Right atrium auricular region (tissue), 2 donors: ENCODE measurements around the gene HOXD13. TPM values are rescaled to one million over a fixed set of nuclear protein-coding genes. Genes with fewer than 3 reads are reported as not detected.
A peak's percentile ranks its signal among the peaks of the same experiment; 100 is the strongest.

Source experiments
- DNase-seq: peaks from one replicate; pipeline ENCODE4 v3.0.0-alpha.2; 2019; ENCODE audit warnings: low spot score
- H3K27ac ChIP-seq, 2 donors: fragments of 200-600 bp; sonication (generic); 1 replicate in 1 of 2; 2 replicates in 1 of 2; pipeline ENCODE4 v1.5.1; 2016 to 2019
- H3K27me3 ChIP-seq, 2 donors: fragments of 200-600 bp; sonication (generic); one replicate each; pipeline versions ENCODE4 v1.5.1 to v1.6.0; 2017 to 2019
- H3K36me3 ChIP-seq: fragments of 200-600 bp; sonication (generic); one replicate; pipeline ENCODE4 v1.5.1; 2016
- H3K4me1 ChIP-seq, 2 donors: fragments of 200-600 bp; sonication (generic); one replicate each; pipeline versions ENCODE4 v1.5.1 to v1.6.0; 2017 to 2019
- H3K4me3 ChIP-seq, 2 donors: fragments of 200-600 bp; sonication (generic); 1 replicate in 1 of 2; 2 replicates in 1 of 2; pipeline ENCODE4 v1.5.1; 2017 to 2019; ENCODE audit warnings: mild to moderate bottlenecking in 1 of 2, moderate library complexity in 1 of 2
- H3K9me3 ChIP-seq, 2 donors: fragments of 200-600 bp; sonication (generic); one replicate each; pipeline ENCODE4 v1.5.1; 2019
- total RNA-seq, 2 donors: library from RNA; depleted of rRNA; stranded (reverse); fragments of >200 nt; gene quantifications; one replicate each; pipeline ENCODE4 v1.1.0, GENCODE V29; 2016
- TF ChIP-seq, protein P1 (sequence below), 2 donors: fragments of 200-600 bp; sonication (generic); IDR thresholded peaks; one replicate each; pipeline ENCODE4 v1.5.1; 2019; ENCODE audit warnings: antibody characterized with exemption in 2 of 2

Gene HOXD13
- total RNA-seq, 2 donors from 2014 or later: not detected

DNA sequence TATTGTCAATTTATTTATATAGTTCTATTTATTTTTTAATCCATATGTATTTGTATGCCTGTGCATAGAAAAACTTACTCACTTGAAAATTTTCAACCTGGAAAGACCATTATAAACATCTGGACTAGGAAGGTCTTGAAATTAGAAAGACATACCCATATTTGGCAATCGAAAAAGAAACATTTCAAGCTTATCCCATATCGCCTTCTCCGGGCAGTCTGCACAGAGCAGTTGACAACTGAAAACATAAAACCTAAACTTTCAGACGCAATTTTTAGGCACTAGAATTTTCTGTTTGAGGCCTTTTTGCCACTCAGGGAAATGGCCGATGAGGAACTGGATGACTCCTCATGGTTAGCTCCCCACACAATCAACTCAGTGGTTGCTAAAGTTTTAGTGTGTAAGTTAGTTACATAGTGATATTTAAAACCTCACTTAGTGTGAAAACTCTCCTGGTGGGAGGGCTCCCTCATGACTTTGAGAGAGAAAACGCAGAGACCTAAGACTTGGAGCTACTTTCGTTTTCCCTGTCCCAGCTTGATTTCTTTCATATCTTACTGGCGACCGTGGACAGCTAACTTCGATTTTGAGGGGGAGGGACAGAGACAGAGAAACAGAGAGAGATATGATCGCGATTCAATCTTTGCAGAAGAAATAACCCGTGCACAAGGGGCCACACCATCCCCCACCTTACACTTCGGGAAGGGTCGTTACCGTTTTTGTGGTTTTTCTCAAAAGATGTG, 3.9 kb downstream of the HOXD13 start:
- Histone ChIP-seq H3K4me1 (peaks cover 0 to 46% of the 10 kb centered on the region in 2 donors), H3K27me3 (peaks cover 78 to 94% of the 10 kb centered on the region in 2 donors), H3K4me3 (peak overlapping the region in 1 of 2 donors; percentile 43), H3K9me3 (no peaks in the 10 kb centered on the region), H3K36me3 (no peaks in the 10 kb centered on the region), H3K27ac (no peak overlapping the region)
- TF ChIP-seq, protein P1, sequence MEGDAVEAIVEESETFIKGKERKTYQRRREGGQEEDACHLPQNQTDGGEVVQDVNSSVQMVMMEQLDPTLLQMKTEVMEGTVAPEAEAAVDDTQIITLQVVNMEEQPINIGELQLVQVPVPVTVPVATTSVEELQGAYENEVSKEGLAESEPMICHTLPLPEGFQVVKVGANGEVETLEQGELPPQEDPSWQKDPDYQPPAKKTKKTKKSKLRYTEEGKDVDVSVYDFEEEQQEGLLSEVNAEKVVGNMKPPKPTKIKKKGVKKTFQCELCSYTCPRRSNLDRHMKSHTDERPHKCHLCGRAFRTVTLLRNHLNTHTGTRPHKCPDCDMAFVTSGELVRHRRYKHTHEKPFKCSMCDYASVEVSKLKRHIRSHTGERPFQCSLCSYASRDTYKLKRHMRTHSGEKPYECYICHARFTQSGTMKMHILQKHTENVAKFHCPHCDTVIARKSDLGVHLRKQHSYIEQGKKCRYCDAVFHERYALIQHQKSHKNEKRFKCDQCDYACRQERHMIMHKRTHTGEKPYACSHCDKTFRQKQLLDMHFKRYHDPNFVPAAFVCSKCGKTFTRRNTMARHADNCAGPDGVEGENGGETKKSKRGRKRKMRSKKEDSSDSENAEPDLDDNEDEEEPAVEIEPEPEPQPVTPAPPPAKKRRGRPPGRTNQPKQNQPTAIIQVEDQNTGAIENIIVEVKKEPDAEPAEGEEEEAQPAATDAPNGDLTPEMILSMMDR (IDR thresholded peaks at IDR 0.05): no peak
- no peak for DNase-seq

DNA sequence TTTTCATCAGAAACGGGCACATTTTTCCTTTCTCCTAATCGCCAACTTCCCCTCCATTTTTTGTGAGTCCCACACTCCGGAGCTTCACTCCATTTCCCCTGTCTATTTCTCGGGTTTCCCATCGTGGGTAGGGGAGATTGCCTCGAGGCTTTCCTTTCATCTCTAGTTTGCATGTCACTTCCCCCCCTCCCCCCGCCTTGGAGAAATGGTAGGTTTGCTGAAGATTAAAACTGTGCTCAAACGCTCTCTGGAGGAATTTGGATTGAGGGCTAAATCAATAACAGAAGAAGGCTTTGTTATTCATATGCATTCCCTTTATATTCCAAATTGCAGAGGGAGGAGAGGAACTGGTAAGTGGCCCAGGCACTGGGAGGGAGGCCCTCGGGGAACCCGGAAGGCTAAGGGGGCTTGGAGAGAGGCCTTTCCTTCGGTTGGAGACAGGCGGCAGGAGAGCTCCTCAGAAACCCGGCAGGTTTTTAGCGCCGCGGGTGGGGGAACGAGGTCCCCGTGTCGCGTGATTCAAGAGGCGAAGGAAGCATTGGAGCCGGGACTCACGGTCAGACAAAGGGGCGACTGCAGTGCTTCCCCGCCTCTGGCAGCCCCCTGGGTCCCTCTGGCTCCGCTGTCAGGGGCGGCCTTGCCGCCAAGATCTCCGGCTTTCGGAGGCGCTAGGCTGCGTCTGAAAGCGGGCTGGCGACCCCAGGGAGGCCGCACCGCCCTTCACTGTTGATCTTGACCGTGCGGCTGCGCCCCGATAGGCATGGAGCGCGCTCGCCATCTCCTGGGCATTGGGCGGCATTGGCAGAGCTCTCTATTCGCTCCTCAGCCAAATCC, 4.7 kb downstream of the HOXD13 start:
- DNase-seq: no peak
- TF ChIP-seq, protein P1 (IDR thresholded peaks at IDR 0.05): peak; percentile 77 to 89
- Histone ChIP-seq H3K27me3 (peaks cover 75 to 94% of the 10 kb centered on the region in 2 donors), H3K4me1 (peaks cover 0 to 45% of the 10 kb centered on the region in 2 donors), H3K9me3 (no peaks in the 10 kb centered on the region), H3K27ac (no peak overlapping the region), H3K36me3 (no peaks in the 10 kb centered on the region), H3K4me3 (peak overlapping the region; percentile 18 to 43)

DNA sequence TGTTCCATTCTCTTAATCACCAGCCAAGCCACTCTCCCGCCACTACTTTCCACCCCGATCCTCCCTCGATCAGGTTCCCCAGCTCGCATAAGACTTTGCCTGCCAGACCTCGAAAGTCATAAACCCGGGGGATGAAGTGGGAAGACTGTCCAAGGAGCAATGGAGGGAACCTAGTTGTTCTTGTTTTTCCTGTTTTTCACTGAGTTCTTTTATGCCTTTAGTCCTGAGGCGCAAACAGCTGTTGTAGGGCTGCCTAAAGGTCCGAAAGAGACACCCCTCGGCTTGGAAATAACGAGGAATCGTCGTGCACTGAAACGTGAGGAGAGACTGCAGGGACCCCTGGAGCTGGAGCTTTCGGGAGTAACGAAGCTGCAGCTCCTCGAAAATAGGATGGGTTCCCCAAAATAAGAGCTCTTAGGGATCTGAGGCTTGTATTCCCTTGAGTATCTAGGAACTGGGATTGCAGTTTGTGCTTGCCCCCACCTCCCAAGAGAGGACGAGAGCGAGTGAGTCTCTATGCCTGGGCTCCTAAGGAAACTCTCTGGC, 5.4 kb downstream of the HOXD13 start:
- TF ChIP-seq, protein P1 (IDR thresholded peaks at IDR 0.05): no peak
- Histone ChIP-seq H3K9me3 (no peaks in the 10 kb centered on the region), H3K4me1 (peaks cover 0 to 39% of the 10 kb centered on the region in 2 donors), H3K27me3 (peaks cover 73 to 93% of the 10 kb centered on the region in 2 donors), H3K4me3 (no peak overlapping the region), H3K27ac (no peak overlapping the region), H3K36me3 (no peaks in the 10 kb centered on the region)
- no peak for DNase-seq

DNA sequence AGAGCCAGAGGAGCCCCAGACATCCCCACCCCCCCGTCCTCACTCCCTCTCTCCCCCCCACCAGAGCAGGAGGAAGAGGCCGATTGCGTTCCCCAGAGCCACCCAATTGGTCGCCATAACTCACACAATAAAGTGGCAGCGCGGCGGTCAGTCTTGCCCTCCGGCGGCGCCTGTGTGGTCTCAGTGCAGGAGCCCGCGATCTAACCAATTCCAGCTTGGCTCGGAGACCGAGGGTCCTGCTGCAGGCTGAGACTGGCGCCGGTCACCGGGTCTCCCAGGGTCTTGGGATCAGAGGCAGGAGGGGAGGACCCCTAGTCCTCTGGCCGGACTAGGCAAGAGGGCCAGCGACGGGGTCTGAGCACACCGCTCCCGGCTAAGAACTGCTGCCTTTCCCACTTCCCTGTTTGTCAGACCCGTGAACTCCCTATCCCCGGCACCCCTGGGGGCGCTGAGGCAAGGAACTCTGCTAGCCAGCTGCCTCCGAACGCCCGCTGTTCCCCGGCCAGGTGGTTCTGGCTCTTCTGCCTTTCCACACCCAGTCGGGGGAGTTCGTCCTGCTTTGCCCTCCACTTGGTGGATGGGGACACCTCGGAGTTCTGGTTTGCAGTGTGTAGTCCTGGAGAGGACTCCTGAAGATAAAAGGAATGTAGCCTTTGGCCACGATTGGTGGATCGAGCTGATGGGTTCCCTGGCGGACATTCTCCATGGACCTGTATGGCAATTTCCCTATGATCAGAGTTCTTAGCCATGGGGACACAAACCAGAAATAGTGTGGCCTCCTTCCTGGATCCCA, 6.0 kb downstream of the HOXD13 start:
- Histone ChIP-seq H3K36me3 (no peaks in the 10 kb centered on the region), H3K4me1 (peaks cover 0 to 32% of the 10 kb centered on the region in 2 donors), H3K4me3 (no peak overlapping the region), H3K27me3 (peaks cover 73 to 92% of the 10 kb centered on the region in 2 donors), H3K27ac (no peak overlapping the region), H3K9me3 (no peaks in the 10 kb centered on the region)
- TF ChIP-seq, protein P1 (IDR thresholded peaks at IDR 0.05): no peak
- DNase-seq: no peak

DNA sequence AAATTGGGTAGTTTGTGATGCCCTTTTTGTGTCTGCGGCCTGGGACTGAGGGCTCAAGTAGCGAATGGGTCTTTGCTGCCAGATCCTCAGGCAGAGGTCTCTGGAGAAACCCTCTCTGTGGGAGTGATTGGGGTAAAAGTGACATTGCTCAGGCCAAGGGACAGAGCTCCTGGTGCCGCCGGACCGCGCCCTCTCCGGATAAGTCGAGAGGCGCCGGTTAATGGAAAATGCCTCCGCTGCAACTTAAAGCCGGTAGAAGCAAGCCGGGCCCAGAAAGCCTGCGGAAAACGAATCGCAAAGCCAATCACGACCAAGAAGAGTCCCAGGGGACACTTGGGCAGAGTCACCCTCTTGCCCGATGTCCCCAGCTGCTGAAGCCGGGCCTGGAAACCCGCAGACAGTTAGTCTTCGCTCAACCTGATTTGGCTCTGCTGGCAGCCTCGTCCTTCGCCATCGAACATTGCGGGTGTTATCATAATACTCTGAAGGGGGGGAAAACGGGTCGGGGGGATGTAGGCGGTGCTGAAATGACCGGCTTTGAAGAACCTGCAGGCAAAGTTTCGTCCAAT, 6.7 kb downstream of the HOXD13 start:
- TF ChIP-seq, protein P1 (IDR thresholded peaks at IDR 0.05): no peak
- no peak for DNase-seq
- Histone ChIP-seq H3K36me3 (no peaks in the 10 kb centered on the region), H3K4me1 (peaks cover 0 to 37% of the 10 kb centered on the region in 2 donors), H3K27me3 (peaks cover 73 to 92% of the 10 kb centered on the region in 2 donors), H3K27ac (no peak overlapping the region), H3K9me3 (no peaks in the 10 kb centered on the region), H3K4me3 (no peak overlapping the region)
